Activated CD8-positive, alpha-beta T cell treated with anti-CD3 and anti-CD28 coated beads for 36 hours (primary cell): ENCODE measurements around the gene ASB1. TPM values are rescaled to one million over a fixed set of nuclear protein-coding genes. Genes with fewer than 3 reads are reported as not detected.
"Not testable (repeated sequence)": the region's sequence is repeated elsewhere in the genome, so short reads cannot be mapped to it uniquely, and the experiment has no call there.

Experiments
- ATAC-seq: fragments of 200-7000 bp; cut with Tn5 transposase; one replicate; pipeline ENCODE4 v1.10.0; 2021; ENCODE audit warnings: mild to moderate bottlenecking, moderate library complexity
- CTCF ChIA-PET: fragments of 350-600 bp; sonication (Branson Sonifier 250); formaldehyde crosslinking; loops from one replicate; lab custom pipeline; 2021; ENCODE audit warnings: antibody characterized with exemption; lab: Charles Lee
- POLR2A ChIA-PET: fragments of 350-600 bp; sonication (Branson Sonifier 250); formaldehyde crosslinking; loops from one replicate; lab custom pipeline; 2021; ENCODE audit warnings: antibody characterized with exemption; lab: Charles Lee
- DNase-seq: peaks from one replicate; pipeline ENCODE4 v3.0.0-alpha.2; 2020
- H3K27ac Mint-ChIP-seq: one replicate; pipeline ENCODE4 v1.8.0; 2021; ENCODE audit warnings: mild to moderate bottlenecking, mixed read lengths
- H3K27me3 Mint-ChIP-seq: one replicate; pipeline ENCODE4 v1.8.0; 2021; ENCODE audit warnings: mixed read lengths
- H3K36me3 Mint-ChIP-seq: one replicate; pipeline ENCODE4 v1.8.0; 2021; ENCODE audit warnings: low read depth, mixed read lengths
- H3K4me1 Mint-ChIP-seq: one replicate; pipeline ENCODE4 v1.8.0; 2021; ENCODE audit warnings: low read depth, mixed read lengths
- H3K4me3 Mint-ChIP-seq: one replicate; pipeline ENCODE4 v1.8.0; 2021; ENCODE audit warnings: mild to moderate bottlenecking, moderate library complexity, mixed read lengths
- H3K9me3 Mint-ChIP-seq: one replicate; pipeline ENCODE4 v1.8.0; 2021; ENCODE audit warnings: mixed read lengths
- intact Hi-C: fragments of 100-400 bp; cut with micrococcal nuclease; formaldehyde crosslinking; loops from one replicate; pipeline ENCODE4 v1.10.0; 2022
- total RNA-seq, 2 experiments: library from RNA; stranded (reverse); gene quantifications; one replicate each; pipeline ENCODE4 v1.2.3, GENCODE V29; 2021
- TF ChIP-seq, protein P1 (sequence below): fragments of 200-600 bp; IDR thresholded peaks from one replicate; pipeline ENCODE4 v1.8.0; 2022; ENCODE audit warnings: antibody characterized with exemption, mild to moderate bottlenecking

ASB1 gene
- total RNA-seq, 2 experiments from 2014 or later = 39.8 to 48.1 TPM

DNA sequence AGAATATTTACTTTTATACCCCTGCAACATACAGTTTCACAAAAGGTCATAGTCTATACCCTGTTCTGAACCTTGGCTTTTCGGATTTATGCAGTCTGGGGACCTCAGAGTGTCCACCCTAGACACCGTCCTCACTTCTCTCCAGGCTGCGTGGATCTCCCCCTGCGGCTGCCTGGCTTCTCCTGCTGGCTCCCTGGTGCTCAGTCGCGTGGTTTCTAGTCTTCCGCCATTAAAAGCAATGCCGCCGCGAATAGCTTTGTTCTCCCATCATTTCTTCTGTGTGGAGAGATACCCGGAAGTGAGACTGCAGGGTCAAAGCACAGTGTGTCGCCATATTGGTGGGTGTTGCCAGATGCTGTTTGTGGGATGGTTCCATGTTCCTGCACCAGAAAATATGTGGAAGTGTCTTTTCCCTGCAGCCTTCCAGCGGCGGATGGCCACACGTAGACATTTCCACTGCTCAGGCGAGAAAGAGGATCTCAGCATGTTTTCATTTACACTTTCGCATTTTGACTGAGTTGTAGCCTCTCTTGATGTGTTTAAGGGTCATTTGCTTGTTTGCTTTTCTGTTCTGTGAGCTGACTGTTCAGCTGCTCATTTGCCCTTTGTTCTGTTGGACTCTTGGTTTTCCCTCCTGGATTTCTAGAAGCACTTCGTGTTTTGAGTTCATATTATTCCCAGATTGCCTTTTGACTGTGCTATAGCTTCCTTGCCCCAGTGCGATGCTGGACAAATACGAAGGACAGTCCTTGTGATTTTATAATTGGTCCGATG is 22.9 kb upstream of the ASB1 start:
- TF ChIP-seq, protein P1, sequence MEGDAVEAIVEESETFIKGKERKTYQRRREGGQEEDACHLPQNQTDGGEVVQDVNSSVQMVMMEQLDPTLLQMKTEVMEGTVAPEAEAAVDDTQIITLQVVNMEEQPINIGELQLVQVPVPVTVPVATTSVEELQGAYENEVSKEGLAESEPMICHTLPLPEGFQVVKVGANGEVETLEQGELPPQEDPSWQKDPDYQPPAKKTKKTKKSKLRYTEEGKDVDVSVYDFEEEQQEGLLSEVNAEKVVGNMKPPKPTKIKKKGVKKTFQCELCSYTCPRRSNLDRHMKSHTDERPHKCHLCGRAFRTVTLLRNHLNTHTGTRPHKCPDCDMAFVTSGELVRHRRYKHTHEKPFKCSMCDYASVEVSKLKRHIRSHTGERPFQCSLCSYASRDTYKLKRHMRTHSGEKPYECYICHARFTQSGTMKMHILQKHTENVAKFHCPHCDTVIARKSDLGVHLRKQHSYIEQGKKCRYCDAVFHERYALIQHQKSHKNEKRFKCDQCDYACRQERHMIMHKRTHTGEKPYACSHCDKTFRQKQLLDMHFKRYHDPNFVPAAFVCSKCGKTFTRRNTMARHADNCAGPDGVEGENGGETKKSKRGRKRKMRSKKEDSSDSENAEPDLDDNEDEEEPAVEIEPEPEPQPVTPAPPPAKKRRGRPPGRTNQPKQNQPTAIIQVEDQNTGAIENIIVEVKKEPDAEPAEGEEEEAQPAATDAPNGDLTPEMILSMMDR = no peak
- no peaks in the 10 kb centered on the region for H3K36me3 Mint-ChIP-seq
- intact Hi-C loops = no loop called here
- H3K27ac Mint-ChIP-seq = no peak overlapping the region
- ATAC-seq (no peak), DNase-seq (no peak)
- POLR2A ChIA-PET = no interaction called here
- CTCF ChIA-PET = no interaction called here
- no peak overlapping the region for H3K4me3 Mint-ChIP-seq
- peaks cover 8% of the 10 kb centered on the region for H3K4me1 Mint-ChIP-seq
- no peaks in the 10 kb centered on the region for H3K9me3 Mint-ChIP-seq
- H3K27me3 Mint-ChIP-seq = no peaks in the 10 kb centered on the region

DNA sequence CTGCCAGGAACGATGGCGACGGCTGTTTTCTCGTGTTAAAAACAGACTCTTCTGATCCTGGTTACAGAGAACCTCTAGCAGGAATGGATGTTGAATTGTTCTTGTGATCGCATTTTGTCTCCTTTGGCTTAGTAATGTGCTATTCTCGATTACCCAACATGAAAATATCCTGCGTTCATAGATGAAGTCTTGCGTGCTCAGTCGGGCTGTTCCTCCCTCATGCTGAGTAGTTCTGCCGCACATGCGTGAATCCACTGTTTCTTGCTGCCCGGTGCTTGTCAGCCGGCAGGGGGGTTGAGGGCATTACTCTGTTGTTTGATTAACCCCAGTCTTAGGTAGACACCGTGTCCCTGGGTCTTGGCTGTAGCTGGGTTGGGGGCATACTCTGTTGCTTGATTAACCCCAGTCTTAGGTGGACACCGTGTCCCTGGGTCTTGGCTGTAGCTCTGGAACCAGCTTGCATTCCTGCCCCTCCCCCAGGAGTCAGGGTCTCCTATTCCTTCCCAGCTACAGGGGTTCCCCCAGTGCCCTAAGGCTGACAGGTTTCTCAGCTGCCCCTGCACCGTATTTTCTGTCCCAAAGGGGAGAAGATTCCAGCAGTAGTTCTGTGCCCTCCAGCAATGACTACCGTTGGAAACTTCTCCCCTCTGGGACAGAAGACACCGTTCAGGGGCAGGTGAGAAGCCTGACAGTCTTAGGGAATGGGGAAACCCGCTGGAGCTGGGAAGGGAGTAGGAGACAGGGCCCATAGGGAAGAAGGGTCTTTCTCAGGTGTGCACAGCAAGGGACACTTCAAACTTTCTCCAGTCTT is 22.1 kb upstream of the ASB1 start:
- POLR2A ChIA-PET = interaction anchor here (0.6 kb wide), 1 partner anchor 1575 kb away, joined by 3 read pairs; no protein-coding TSS in a partner anchor

DNA sequence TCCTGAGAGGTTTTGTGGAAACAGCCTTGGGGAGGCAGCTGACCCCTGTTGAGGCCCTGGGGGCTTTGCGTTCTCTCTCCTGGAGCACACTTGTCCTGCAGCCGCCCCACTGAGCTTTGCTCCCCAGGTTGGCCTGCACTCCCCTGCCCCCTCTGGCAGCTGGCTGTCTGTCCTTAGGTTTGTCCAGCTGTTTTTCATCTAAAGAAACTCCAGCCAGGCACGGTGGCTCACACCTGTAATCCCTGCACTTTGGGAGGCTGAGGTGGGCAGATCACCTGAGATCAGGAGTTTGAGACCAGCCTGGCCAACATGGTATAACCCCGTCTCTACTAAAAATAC is 21.5 kb upstream of the ASB1 start:
- H3K4me1 Mint-ChIP-seq, H3K36me3 Mint-ChIP-seq, H3K4me3 Mint-ChIP-seq, ATAC-seq, DNase-seq, H3K27me3 Mint-ChIP-seq, intact Hi-C loops, H3K9me3 Mint-ChIP-seq, H3K27ac Mint-ChIP-seq: not testable (repeated sequence)
- POLR2A ChIA-PET = interaction anchor here (0.6 kb wide), 1 partner anchor 1576 kb away, joined by 3 read pairs; no protein-coding TSS in a partner anchor
- CTCF ChIA-PET = interaction anchor here (1.3 kb wide), 1 partner anchor 15 kb away, joined by 3 read pairs; no protein-coding TSS in a partner anchor

More for the DNA sequence above, 22.1 kb upstream of the ASB1 start:
- TF ChIP-seq, protein P1 = no peak
- intact Hi-C loops = no loop called here
- Mint-ChIP-seq H3K4me3 (no peak overlapping the region), H3K4me1 (peaks cover 8% of the 10 kb centered on the region), H3K27ac (no peak overlapping the region), H3K36me3 (no peaks in the 10 kb centered on the region), H3K27me3 (no peaks in the 10 kb centered on the region), H3K9me3 (no peaks in the 10 kb centered on the region)
- ATAC-seq = no peak
- CTCF ChIA-PET = no interaction called here
- no peak for DNase-seq

DNA sequence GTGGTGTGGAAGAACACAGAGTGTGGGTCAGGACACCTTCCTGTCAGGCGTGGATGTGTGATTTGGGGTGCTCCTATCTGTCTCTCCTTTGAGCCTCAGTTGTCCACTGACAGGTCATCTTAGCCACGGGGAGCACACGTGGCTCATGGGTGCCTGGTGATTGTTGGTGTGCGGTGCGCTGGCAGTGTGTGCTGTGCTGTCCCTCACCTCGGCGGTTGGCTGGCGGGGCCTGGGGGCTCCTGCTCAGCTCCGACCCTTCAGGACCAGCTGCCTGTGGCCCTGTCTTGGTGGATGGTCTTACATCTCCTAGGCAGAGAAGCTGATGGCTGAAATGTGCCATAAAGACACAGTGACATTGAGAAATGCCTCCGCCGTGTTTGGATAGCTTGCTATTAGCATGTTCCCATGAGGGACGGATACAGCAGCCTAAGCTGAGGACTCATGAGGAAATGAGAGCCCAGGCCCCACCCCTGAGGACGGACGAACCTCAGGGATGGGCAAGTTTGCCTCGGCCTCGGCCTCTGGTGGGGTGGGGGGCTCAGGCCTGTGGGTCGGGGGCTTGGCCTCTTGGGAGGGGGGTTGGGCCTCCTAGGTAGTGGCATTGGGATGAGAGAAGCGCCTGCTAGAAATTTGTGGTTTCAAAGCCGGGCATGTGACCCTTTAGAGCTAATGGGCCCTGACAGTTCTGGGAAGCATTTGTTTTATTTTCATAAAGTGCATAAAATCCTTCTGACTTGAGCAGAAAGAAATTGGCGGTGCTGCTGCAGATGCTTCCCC is 20.3 kb upstream of the ASB1 start:
- H3K27me3 Mint-ChIP-seq = no peaks in the 10 kb centered on the region
- H3K4me1 Mint-ChIP-seq = peaks cover 8% of the 10 kb centered on the region
- DNase-seq (no peak), ATAC-seq (no peak)
- peak overlapping the region; percentile 38 for H3K27ac Mint-ChIP-seq
- intact Hi-C loops = no loop called here
- CTCF ChIA-PET = interaction anchor here (1.3 kb wide), 1 partner anchor 16 kb away, joined by 3 read pairs; no protein-coding TSS in a partner anchor
- H3K9me3 Mint-ChIP-seq = no peaks in the 10 kb centered on the region
- no peak overlapping the region for H3K4me3 Mint-ChIP-seq
- POLR2A ChIA-PET = interaction anchor here (1.1 to 1.2 kb wide), 2 partner anchors 33 to 117 kb away, joined by 3 to 4 read pairs; no protein-coding TSS in a partner anchor
- H3K36me3 Mint-ChIP-seq = no peaks in the 10 kb centered on the region
- TF ChIP-seq, protein P1 = no peak

DNA sequence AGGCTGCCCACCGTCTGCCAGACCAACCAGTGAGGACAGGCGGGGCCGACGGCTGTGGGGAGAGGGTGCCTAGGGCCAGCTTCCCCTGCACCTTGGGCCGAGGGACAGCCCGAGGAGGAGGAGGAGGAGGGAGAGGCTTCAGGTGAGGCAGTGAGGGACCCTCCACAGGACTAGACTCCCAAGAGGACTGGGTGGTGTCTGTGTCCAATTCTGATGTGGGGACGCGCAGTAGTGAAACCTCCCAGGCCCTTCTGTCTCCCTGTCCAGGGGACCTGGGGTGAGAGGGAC is 19.8 kb upstream of the ASB1 start:
- H3K36me3 Mint-ChIP-seq = no peaks in the 10 kb centered on the region
- CTCF ChIA-PET = no interaction called here
- H3K4me1 Mint-ChIP-seq = peaks cover 8% of the 10 kb centered on the region
- DNase-seq (no peak), ATAC-seq (no peak)
- no peak overlapping the region for H3K4me3 Mint-ChIP-seq
- no peak overlapping the region for H3K27ac Mint-ChIP-seq
- POLR2A ChIA-PET = interaction anchor here (1.2 kb wide), 1 partner anchor 118 kb away, joined by 3 read pairs; no protein-coding TSS in a partner anchor
- no peaks in the 10 kb centered on the region for H3K27me3 Mint-ChIP-seq
- TF ChIP-seq, protein P1 = no peak
- intact Hi-C loops = no loop called here
- H3K9me3 Mint-ChIP-seq = no peaks in the 10 kb centered on the region
